Measurements from ENCODE around the gene ALG13. TPM values are rescaled to one million over a fixed set of nuclear protein-coding genes. Genes with fewer than 3 reads are reported as not detected.
A peak's percentile ranks its signal among the peaks of the same experiment; 100 is the strongest.

ALG13 gene
- total RNA-seq, 1 donor from 2014 or later: 31.0 TPM

- no peaks in the 10 kb centered on the region for H3K36me3 Mint-ChIP-seq (ENCODE audit: low read depth, unreplicated experiment)
- H3K79me2 ChIP-seq (ENCODE audit: insufficient read depth, low read length): no peaks in the 10 kb centered on the region
- no peaks in the 10 kb centered on the region for H3K4me1 Mint-ChIP-seq (ENCODE audit: low read depth, unreplicated experiment)
- H4K20me1 ChIP-seq (ENCODE audit: insufficient read depth, low read length): no peaks in the 10 kb centered on the region
- no peaks in the 10 kb centered on the region for H3K27me3 ChIP-seq (ENCODE audit: insufficient read depth, low read length)
- no peak overlapping the region for H3K27ac Mint-ChIP-seq (ENCODE audit: unreplicated experiment)
- no peak overlapping the region for H3K4me3 ChIP-seq (ENCODE audit: insufficient read depth, low read depth, low read length)
- TF ChIP-seq CTCF (IDR thresholded peaks at IDR 0.05; ENCODE audit: insufficient read depth, low read depth, low read length) (no peak), EZH2 (IDR thresholded peaks at IDR 0.05; ENCODE audit: insufficient read depth, low read length) (no peak)
- no peaks in the 10 kb centered on the region for H3K27me3 Mint-ChIP-seq (ENCODE audit: low read depth, unreplicated experiment)
- H3K4me2 ChIP-seq (ENCODE audit: low read length): no peak overlapping the region
- H3K4me3 Mint-ChIP-seq (ENCODE audit: unreplicated experiment): no peak overlapping the region
- no peaks in the 10 kb centered on the region for H3K9me3 ChIP-seq (ENCODE audit: insufficient read depth, low read depth, low read length)
- no peak for DNase-seq (ENCODE audit: low read depth)
- FAIRE-seq: no peak
- H3K9ac ChIP-seq (ENCODE audit: low read length): no peak overlapping the region
- no peak overlapping the region for H3K27ac ChIP-seq (ENCODE audit: low read depth, low read length)
- H3K4me1 ChIP-seq (ENCODE audit: insufficient read depth, low read length): no peaks in the 10 kb centered on the region
- H2AFZ ChIP-seq (ENCODE audit: low read depth, low read length): no peak overlapping the region
- H3K36me3 ChIP-seq (ENCODE audit: insufficient read depth, low read length): no peaks in the 10 kb centered on the region
- H3K9me3 Mint-ChIP-seq (ENCODE audit: unreplicated experiment): no peaks in the 10 kb centered on the region
Observed at GRCh38 chrX:111743316-111743715, 62.3 kb downstream of the ALG13 start.

- no peak overlapping the region for H3K27ac Mint-ChIP-seq (ENCODE audit: unreplicated experiment)
- no peaks in the 10 kb centered on the region for H3K4me1 Mint-ChIP-seq (ENCODE audit: low read depth, unreplicated experiment)
- Histone ChIP-seq H3K9ac (ENCODE audit: low read length) (no peak overlapping the region), H3K27me3 (ENCODE audit: insufficient read depth, low read length) (no peaks in the 10 kb centered on the region), H2AFZ (ENCODE audit: low read depth, low read length) (no peak overlapping the region), H3K4me2 (ENCODE audit: low read length) (no peak overlapping the region), H3K9me3 (ENCODE audit: insufficient read depth, low read depth, low read length) (no peaks in the 10 kb centered on the region), H3K4me3 (ENCODE audit: insufficient read depth, low read depth, low read length) (no peak overlapping the region), H3K36me3 (ENCODE audit: insufficient read depth, low read length) (peaks cover 2% of the 10 kb centered on the region), H3K27ac (ENCODE audit: low read depth, low read length) (no peak overlapping the region), H3K4me1 (ENCODE audit: insufficient read depth, low read length) (no peaks in the 10 kb centered on the region), H3K79me2 (ENCODE audit: insufficient read depth, low read length) (no peaks in the 10 kb centered on the region), H4K20me1 (ENCODE audit: insufficient read depth, low read length) (no peaks in the 10 kb centered on the region)
- peaks cover 16% of the 10 kb centered on the region for H3K36me3 Mint-ChIP-seq (ENCODE audit: low read depth, unreplicated experiment)
- H3K9me3 Mint-ChIP-seq (ENCODE audit: unreplicated experiment): no peaks in the 10 kb centered on the region
- peak; percentile 55 for FAIRE-seq
- TF ChIP-seq EZH2 (IDR thresholded peaks at IDR 0.05; ENCODE audit: insufficient read depth, low read length): no peak
- no peak for TF ChIP-seq CTCF (IDR thresholded peaks at IDR 0.05; ENCODE audit: insufficient read depth, low read depth, low read length)
- no peak overlapping the region for H3K4me3 Mint-ChIP-seq (ENCODE audit: unreplicated experiment)
- no peak for DNase-seq (ENCODE audit: low read depth)
- no peaks in the 10 kb centered on the region for H3K27me3 Mint-ChIP-seq (ENCODE audit: low read depth, unreplicated experiment)
Observed at GRCh38 chrX:111756486-111756885, 75.5 kb downstream of the ALG13 start.

GRCh38 chrX:111759686-111760085 lies 78.7 kb downstream of the ALG13 start:
- peaks cover 3% of the 10 kb centered on the region for H3K36me3 Mint-ChIP-seq (ENCODE audit: low read depth, unreplicated experiment)
- no peak overlapping the region for H3K27ac Mint-ChIP-seq (ENCODE audit: unreplicated experiment)
- no peaks in the 10 kb centered on the region for H3K4me1 Mint-ChIP-seq (ENCODE audit: low read depth, unreplicated experiment)
- FAIRE-seq (no peak), DNase-seq (ENCODE audit: low read depth) (no peak)
- H3K9me3 ChIP-seq (ENCODE audit: insufficient read depth, low read depth, low read length): no peaks in the 10 kb centered on the region
- no peaks in the 10 kb centered on the region for H3K9me3 Mint-ChIP-seq (ENCODE audit: unreplicated experiment)
- H3K4me2 ChIP-seq (ENCODE audit: low read length): no peak overlapping the region
- no peaks in the 10 kb centered on the region for H3K36me3 ChIP-seq (ENCODE audit: insufficient read depth, low read length)
- H3K79me2 ChIP-seq (ENCODE audit: insufficient read depth, low read length): no peaks in the 10 kb centered on the region
- H3K4me3 ChIP-seq (ENCODE audit: insufficient read depth, low read depth, low read length): no peak overlapping the region
- TF ChIP-seq EZH2 (IDR thresholded peaks at IDR 0.05; ENCODE audit: insufficient read depth, low read length): no peak
- TF ChIP-seq CTCF (IDR thresholded peaks at IDR 0.05; ENCODE audit: insufficient read depth, low read depth, low read length): no peak
- H3K27me3 Mint-ChIP-seq (ENCODE audit: low read depth, unreplicated experiment): no peaks in the 10 kb centered on the region
- no peaks in the 10 kb centered on the region for H3K4me1 ChIP-seq (ENCODE audit: insufficient read depth, low read length)
- no peak overlapping the region for H3K27ac ChIP-seq (ENCODE audit: low read depth, low read length)
- H3K9ac ChIP-seq (ENCODE audit: low read length): no peak overlapping the region
- H3K27me3 ChIP-seq (ENCODE audit: insufficient read depth, low read length): no peaks in the 10 kb centered on the region
- no peak overlapping the region for H2AFZ ChIP-seq (ENCODE audit: low read depth, low read length)
- no peaks in the 10 kb centered on the region for H4K20me1 ChIP-seq (ENCODE audit: insufficient read depth, low read length)
- H3K4me3 Mint-ChIP-seq (ENCODE audit: unreplicated experiment): no peak overlapping the region

Measured in astrocyte (in vitro differentiated cells and primary cell).